SH-SY5Y (cell line): ENCODE measurements around the gene ARMC9.

Source experiments
- GATA2 ChIP-seq: IDR thresholded peaks from 2 replicates; pipeline ENCODE4 v1.6.1; 2011; ENCODE audit warnings: mild to moderate bottlenecking, low read depth, low read length
- GATA3 ChIP-seq: IDR thresholded peaks from 2 replicates; pipeline ENCODE4 v1.6.1; 2011; ENCODE audit warnings: low read depth, mild to moderate bottlenecking, low read length, moderate library complexity

DNA sequence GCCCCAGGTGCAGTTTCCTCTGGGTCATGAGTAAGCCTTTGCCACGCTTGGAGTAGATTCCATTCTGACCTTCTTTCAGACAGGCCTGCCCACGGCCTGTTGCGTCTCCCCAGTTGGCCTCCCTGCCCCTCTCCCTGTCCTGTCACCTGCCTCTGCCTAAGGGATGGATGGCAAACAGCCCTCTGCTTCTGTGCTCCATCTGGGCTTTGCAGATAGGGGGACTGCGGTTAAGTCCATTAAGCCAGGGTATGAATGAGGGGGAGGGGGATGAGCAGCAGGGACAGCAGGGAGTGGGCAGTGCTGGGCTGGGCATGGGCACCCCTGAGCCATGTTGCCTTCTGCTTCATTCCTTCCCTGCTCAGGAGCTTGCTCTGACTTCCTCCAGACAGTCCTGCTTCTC, 159.5 kb downstream of the ARMC9 start:
- TF ChIP-seq GATA3 (no peak), GATA2 (no peak)
